CMK (cell line): ENCODE results near the gene FAF1.
A peak's percentile ranks its signal among the peaks of the same experiment; 100 is the strongest.

Experiments
- DNase-seq: peaks from one replicate; pipeline ENCODE4 v3.0.0-alpha.2; 2010; ENCODE audit warnings: low read depth

FAF1 gene

GRCh38 chr1:50427086-50427817 lies 532.8 kb downstream of the FAF1 start:
- no peak for DNase-seq

- DNase-seq = no peak
Measured at GRCh38 chr1:50426702-50427085, 533.4 kb downstream of the FAF1 start.

DNA sequence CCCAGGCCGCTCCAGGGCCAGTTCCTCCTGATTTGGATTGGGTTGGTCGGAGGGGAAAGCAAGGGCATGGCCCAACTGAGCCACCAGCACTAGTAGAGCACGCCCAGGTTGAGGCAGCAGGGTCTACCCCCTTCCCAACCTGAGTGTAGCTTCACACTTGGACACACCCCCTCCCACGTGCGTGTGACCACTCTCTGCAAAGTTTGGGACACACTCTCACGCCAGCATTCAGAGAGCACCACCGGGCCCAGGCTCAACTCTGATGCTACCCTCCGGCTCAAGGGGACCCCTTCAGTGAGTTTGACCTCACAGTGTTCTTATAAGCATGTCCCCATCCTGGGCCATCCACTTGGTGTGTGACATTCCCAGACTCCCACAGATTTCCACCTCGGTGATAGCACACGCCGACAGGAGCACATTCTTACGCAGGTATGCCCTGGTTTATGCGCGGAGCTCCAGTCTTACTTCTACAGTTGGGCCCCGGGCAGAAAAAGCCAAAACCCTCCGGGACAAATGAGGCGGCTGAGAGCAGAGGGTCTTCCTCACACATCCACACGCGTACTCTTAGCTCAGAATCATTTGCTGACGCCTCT lies 533.9 kb downstream of the FAF1 start:
- no peak for DNase-seq

GRCh38 chr1:50425376-50426107 lies 534.5 kb downstream of the FAF1 start:
- DNase-seq = no peak

DNA sequence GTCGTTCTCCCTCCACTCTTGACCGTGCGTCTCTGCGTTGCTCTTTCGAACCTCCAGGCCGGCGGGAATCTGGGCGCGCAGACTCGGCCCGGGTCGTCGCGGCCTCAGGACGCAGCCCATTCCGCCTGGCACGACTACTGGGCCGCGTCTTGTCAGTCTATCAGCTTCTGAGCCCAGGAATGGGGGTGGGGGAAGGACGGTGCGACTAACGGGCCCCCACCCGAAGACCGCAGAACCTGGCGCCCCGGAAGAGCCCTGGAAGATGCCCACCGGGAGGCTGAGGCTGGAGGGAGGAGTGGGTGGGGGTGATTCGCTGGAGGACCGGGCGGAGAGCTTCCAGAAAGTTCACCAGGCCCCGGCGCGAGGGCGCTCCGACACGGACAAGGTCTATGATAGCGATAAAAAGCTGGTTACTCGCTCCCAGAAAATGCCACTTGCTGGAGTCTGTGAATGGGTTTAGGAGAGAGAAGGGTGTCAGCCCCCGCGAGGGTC lies 535.1 kb downstream of the FAF1 start:
- no peak for DNase-seq

DNA sequence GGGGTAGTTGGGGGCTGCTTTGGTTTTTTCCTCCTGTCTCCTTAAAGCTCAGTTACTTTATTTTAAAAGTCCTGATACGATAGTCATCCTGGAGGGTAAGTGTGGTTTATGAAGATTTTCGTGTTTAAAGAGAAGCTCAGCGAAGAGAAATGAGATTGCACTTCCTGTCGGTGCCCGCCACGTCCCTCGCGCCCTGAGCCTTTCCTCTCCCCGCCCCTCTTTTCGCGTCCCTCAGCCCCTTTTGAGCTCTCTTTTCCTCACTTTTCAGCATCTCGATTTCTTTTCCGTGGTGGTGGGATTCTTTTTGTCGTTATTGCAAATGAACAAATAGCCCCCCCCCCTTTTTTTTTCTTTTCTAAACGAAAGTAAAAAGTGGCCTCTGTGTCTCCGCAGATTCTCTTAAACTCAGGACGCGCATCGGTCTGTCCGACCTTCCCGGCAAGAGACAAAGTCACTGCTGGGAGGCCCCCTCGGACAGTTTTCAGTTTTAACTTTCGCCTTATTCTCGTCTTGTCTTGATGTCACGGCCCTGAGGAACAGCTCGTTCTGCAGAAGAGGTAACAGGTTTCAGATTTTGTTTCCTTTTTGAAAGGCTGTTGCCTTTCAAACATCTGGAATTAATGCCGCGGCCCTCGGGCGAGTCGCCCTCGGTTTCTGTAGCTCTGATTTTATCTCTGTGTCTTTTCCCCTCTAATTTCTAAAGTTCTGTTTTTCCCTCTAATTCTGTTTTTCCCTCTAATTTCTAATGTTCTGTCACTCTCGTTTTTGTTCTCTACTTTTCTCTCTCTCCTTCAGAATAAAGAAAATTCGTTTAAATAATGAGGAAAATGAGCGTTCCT lies 535.8 kb downstream of the FAF1 start:
- peak; percentile 1 for DNase-seq

DNA sequence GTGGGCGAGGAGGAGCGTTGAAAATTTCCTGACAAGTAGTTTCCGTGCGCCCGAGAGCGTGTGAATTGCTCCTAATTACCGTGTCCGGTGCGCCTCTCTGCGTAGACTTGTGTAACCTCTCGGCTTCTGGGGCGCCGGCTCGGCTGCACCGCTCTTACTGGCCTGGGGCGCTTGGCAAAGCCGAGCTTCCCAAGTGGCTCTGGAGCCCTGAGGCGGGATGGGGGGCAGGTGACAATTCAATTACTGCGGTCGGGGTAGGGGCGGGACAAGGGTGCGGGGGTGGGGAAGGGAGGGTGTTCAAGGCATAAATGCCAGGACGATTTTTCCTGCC lies 536.4 kb downstream of the FAF1 start:
- no peak for DNase-seq

DNA sequence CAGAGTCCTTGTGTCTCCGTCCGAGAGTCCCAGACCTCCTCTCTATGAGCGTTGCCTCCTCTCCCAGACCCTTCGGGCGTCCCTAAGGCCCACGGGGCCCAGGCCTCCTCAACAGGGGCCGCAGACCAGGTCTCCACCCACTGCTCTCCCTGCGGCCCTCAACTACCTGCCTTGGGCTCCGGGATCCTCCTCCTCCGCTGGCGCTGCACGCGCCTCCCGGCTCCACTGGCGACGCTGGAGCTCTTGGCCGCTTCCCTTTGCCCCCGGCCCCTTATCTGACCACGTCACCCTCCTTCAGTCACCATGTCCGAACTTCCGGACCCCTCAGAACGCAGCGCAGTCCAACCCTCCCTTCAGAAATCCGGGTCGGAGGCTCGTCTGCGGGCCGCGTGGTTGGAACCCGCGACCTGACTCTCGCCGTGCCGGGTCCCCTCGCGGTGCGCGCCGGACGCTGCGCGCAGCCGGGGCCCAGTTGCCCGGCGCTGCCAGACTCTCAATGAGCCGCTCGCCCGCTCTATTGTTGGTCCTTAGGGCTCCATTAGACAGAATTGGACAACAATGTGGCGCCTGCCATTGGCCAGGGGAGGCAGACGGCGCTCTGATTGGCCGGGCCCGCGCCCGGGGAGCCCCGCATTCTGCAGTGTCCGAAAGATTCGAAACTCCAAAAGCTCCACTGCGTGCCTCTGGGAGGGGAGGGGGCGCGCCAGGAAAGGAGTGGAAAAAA lies 537.0 kb downstream of the FAF1 start, which contains the start of gene DMRTA2:
Gene DMRTA2 (minus strand): TSS at position 498 of the 724 bp plus-strand sequence. CDS start 1,907 bp downstream, outside the sequence.
- no peak for DNase-seq

- DNase-seq = no peak
Measured at GRCh38 chr1:50422675-50422945, 537.5 kb downstream of the FAF1 start.

DNA sequence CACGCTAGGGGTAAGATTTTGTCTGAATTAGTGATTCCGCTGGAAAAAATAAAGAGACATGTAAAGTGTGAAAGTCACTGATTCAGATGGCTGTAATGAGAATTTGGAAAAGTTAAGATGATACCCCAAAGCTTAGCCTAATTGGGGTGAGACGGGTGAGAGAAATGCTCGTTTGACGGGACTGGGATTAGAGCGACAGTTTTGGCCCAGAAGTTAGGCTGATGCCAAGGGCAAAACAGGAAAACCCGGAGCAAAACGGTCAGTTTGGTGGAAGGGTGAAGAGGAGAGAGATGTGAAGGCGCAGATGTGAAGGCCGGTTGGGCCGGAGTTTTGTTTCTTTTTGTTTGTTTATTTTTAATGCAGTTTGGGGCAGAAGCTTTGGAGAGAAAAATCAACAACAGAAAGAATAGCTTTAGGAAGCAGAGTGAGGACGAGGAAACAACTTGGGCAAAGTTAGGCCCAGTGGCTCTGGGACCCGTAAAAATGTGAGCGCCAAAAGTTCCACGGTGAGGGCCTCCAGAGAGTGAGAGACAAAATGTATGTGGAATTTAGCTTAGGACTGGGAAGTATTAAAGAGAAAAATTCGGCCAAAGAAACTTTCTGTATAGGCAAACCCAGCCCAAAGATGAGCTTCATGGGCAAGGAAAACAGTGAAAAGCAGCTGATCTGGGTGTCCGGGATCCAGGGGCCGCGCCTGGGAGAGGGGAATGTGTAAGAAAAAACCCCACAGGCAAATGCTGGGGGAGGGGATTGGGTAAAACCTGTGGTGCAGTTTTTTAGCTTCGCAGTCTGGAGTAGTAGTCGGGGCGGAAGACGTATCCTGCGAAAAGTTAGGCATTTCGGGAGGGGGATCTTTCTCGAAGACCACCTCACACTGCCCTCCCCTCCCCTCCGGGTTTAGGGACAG lies 538.0 kb downstream of the FAF1 start:
- no peak for DNase-seq

GRCh38 chr1:50421366-50421748 lies 538.7 kb downstream of the FAF1 start:
- DNase-seq = no peak

- DNase-seq = no peak
Measured at GRCh38 chr1:50420689-50421365, 539.2 kb downstream of the FAF1 start.

- no peak for DNase-seq
Measured at GRCh38 chr1:50419907-50420677, 540.0 kb downstream of the FAF1 start.

- DNase-seq = no peak
Measured at GRCh38 chr1:50419192-50419906, 540.7 kb downstream of the FAF1 start.

DNA sequence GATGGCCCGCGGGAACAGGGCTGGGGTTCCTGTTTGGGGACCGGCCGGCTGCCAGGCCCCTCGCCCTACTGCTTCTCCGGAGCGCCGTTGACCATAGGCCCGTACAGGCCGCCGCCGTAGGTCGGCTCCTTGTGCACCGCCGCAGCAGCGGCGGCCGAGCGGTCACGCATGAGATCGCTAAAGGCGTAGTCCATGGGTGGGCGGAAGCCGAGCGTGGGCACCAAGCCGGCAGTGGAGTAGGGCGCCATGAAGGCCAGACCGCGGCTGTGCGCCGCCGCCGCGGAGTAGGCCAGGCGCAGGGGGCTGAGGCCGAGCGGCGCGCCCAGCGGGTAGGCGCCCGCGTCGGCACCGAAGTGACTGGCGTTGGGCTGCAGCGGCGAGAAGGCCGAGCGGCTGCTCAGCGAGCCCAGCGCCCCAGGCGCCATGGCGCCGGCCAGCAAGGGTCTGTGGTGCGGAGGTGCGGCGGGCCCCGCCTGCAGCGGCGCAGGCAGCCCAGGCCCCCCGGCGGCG lies 541.4 kb downstream of the FAF1 start:
- DNase-seq = no peak

DNA sequence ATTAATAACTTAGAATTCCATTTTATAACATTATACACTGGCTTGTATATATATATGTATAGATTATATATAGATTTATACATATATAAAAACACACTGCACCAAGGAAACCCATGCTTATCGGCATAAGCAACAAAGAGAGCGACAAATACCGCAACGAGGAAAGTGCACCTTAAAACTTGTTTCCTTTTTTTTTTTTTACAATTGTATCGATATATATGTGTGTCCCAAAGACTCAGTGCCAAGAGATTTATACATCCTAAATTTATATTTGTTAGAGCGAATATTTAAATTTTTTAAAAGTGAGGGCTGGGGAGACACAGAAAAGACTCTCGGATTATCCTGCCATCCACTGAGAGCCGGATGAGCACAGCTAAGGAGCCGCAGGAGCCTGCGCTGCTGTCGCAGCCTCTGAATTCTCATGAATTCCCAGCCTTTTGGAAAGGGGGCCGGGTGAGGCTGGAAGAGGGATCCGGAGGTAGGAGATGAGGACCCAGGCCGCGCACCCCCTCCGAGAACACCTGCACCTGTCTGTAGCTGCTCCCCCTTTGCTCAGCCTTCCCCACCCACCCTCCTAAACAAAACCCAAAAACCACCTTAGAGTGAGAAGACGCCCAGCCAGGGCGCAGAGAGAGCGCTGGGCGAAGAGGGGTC lies 542.0 kb downstream of the FAF1 start:
- no peak for DNase-seq

DNA sequence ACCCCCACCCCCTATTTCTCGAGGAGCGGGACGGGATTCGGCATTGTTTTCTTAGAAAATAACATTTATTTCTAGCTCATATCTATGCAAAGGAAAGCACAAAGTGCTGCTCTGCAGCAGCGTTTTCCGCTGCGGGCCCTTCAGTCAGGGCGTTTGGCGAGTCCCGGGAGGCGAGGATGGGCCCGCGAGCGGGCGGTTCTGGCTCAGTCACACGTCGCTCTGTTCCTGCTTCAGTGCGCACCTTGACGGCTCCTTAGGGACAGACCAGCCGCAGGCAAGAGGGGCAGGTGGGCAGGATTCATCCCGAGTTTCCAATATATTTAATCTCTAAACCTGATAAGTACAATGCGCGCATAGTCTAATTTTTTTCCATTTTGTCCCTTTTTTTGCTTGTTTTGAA lies 542.6 kb downstream of the FAF1 start:
- DNase-seq = no peak
